WTC11 (cell line): ENCODE results near the gene SLC44A3.

Source experiments
- CBFB ChIP-seq: sonication (generic); formaldehyde crosslinking; IDR thresholded peaks from 2 replicates; pipeline ENCODE4 v1.8.1; 2022; ENCODE audit warnings: mild to moderate bottlenecking, low read depth, missing genetic modification reagents
- CDX4 ChIP-seq: fragments of 250-450 bp; sonication (Bioruptor Pico); IDR thresholded peaks from 2 replicates; pipeline ENCODE4 v1.9.0; 2021; ENCODE audit warnings: moderate library complexity, mild to moderate bottlenecking, inconsistent platforms, borderline replicate concordance
- CTCF ChIP-seq: fragments of 200-600 bp; IDR thresholded peaks from 2 replicates; pipeline ENCODE4 v1.8.0; 2022; ENCODE audit warnings: antibody characterized with exemption
- FOXJ3 ChIP-seq: sonication (generic); formaldehyde crosslinking; IDR thresholded peaks from 2 replicates; pipeline ENCODE4 v1.9.0; 2021; ENCODE audit warnings: missing genetic modification reagents, mild to moderate bottlenecking, borderline replicate concordance
- KAT7 ChIP-seq: sonication (generic); formaldehyde crosslinking; IDR thresholded peaks from 2 replicates; pipeline ENCODE4 v1.8.1; 2023; ENCODE audit warnings: missing genetic modification reagents, mild to moderate bottlenecking, borderline replicate concordance
- NR2C2 ChIP-seq: sonication (generic); formaldehyde crosslinking; IDR thresholded peaks from 2 replicates; pipeline ENCODE4 v1.8.0; 2022; ENCODE audit warnings: mild to moderate bottlenecking, missing genetic modification reagents
- SMAD3 ChIP-seq: sonication (generic); formaldehyde crosslinking; IDR thresholded peaks from 2 replicates; pipeline ENCODE4 v1.8.0; 2022; ENCODE audit warnings: missing genetic modification reagents, mild to moderate bottlenecking, borderline replicate concordance
- ZNF232 ChIP-seq: sonication (generic); formaldehyde crosslinking; IDR thresholded peaks from 2 replicates; pipeline ENCODE4 v1.8.0; 2022; ENCODE audit warnings: mild to moderate bottlenecking, missing genetic modification reagents
- ZNF671 ChIP-seq: fragments of 250-450 bp; sonication (Bioruptor Pico); IDR thresholded peaks from 2 replicates; pipeline ENCODE4 v1.8.0; 2021; ENCODE audit warnings: mild to moderate bottlenecking

- no peak for TF ChIP-seq ZNF232
- TF ChIP-seq CTCF: no peak
- TF ChIP-seq NR2C2 (CRISPR knock-in tag): no peak
- no peak for TF ChIP-seq CDX4 (CRISPR knock-in tag)
- TF ChIP-seq ZNF671 (CRISPR knock-in tag): no peak
- no peak for TF ChIP-seq KAT7 (CRISPR knock-in tag)
- no peak for TF ChIP-seq FOXJ3 (CRISPR knock-in tag)
- no peak for TF ChIP-seq CBFB
- no peak for TF ChIP-seq SMAD3 (CRISPR knock-in tag)
Measured at GRCh38 chr1:94806441-94806871, 13.7 kb upstream of the SLC44A3 start.
